Measurements from ENCODE around the gene NPEPL1. TPM values are rescaled to one million over a fixed set of nuclear protein-coding genes. Genes with fewer than 3 reads are reported as not detected.

Gene NPEPL1
- total and polyA plus RNA-seq, 11 donors, result 18.1 to 33.4 (median 30.1) TPM

GRCh38 chr20:58713801-58714339, 21.3 kb downstream of the NPEPL1 start:
- no peaks in the 10 kb centered on the region for H3K9me3 ChIP-seq
- WGBS, 4 donors, result 93 to 95% (median 94%) methylated on average over 20 to 24 of the region's 24 CpGs
- DNase-seq (peak in 3 of 5 donors; percentile 14 to 51 (median 22)), ATAC-seq (no peak)
- no peak overlapping the region for H3K4me3 ChIP-seq
- peaks cover 0 to 24% (median 3%) of the 10 kb centered on the region in 9 donors for H3K36me3 ChIP-seq
- intact Hi-C loops (cut with DNase I), result loop anchor here in 1 of 10 donors (5.0 kb wide), 1 partner anchor 43 kb away; no protein-coding TSS in a partner anchor
- no peaks in the 10 kb centered on the region for H3K27me3 ChIP-seq
- no peak for TF ChIP-seq POLR2A (IDR thresholded peaks at IDR 0.05)
- TF ChIP-seq, protein P1, sequence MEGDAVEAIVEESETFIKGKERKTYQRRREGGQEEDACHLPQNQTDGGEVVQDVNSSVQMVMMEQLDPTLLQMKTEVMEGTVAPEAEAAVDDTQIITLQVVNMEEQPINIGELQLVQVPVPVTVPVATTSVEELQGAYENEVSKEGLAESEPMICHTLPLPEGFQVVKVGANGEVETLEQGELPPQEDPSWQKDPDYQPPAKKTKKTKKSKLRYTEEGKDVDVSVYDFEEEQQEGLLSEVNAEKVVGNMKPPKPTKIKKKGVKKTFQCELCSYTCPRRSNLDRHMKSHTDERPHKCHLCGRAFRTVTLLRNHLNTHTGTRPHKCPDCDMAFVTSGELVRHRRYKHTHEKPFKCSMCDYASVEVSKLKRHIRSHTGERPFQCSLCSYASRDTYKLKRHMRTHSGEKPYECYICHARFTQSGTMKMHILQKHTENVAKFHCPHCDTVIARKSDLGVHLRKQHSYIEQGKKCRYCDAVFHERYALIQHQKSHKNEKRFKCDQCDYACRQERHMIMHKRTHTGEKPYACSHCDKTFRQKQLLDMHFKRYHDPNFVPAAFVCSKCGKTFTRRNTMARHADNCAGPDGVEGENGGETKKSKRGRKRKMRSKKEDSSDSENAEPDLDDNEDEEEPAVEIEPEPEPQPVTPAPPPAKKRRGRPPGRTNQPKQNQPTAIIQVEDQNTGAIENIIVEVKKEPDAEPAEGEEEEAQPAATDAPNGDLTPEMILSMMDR (IDR thresholded peaks at IDR 0.05), result no peak
- no peak overlapping the region for H3K27ac ChIP-seq
- H3K4me1 ChIP-seq, result no peaks in the 10 kb centered on the region

DNA sequence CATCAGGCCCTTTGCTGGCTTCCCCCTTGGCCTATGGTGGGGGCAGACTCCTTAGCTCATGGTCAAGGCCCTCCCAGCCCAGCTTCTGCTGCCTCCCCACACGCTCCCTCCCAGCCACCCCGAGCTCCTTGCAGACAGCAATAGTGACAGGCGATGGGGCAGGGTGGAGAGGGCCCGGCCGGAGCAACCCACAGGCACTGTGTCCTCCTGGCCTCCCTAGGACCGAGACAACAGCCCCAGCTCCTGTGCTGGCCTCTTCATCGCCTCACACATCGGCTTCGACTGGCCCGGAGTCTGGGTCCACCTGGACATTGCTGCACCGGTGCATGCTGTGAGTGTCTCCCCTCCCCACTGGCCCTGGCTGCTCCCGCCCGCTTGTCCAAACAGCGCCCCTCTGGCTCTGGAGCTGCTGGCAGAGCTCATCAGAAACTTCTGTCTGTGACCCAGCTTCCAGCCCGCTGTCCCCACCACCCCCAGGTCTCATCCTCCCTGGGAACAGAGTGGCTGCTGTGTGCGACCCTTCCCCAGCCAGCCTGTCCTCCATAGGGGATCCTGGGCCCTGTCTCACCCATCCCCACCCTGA, 21.8 kb downstream of the NPEPL1 start:
- H3K36me3 ChIP-seq, result peaks cover 0 to 20% (median 1%) of the 10 kb centered on the region in 9 donors
- no peak overlapping the region for H3K27ac ChIP-seq
- no peaks in the 10 kb centered on the region for H3K9me3 ChIP-seq
- no peak for ATAC-seq
- peak in 4 of 5 donors; percentile 7 to 52 (median 16) for DNase-seq
- intact Hi-C loops (cut with DNase I), result loop anchor here in 1 of 10 donors (5.0 kb wide), 1 partner anchor 43 kb away; no protein-coding TSS in a partner anchor
- H3K4me1 ChIP-seq, result no peaks in the 10 kb centered on the region
- WGBS, 4 donors, result 90 to 97% (median 92%) methylated on average over 7 to 16 of the region's 16 CpGs
- H3K4me3 ChIP-seq, result no peak overlapping the region
- H3K27me3 ChIP-seq, result no peaks in the 10 kb centered on the region
- TF ChIP-seq, protein P1 (IDR thresholded peaks at IDR 0.05), result no peak
- TF ChIP-seq POLR2A (IDR thresholded peaks at IDR 0.05), result no peak

GRCh38 chr20:58714923-58715351, 22.3 kb downstream of the NPEPL1 start:
- TF ChIP-seq POLR2A (IDR thresholded peaks at IDR 0.05), result no peak
- TF ChIP-seq, protein P1 (IDR thresholded peaks at IDR 0.05), result no peak
- ATAC-seq, result no peak
- no peak overlapping the region for H3K27ac ChIP-seq
- no peak overlapping the region for H3K4me3 ChIP-seq
- peak in 3 of 5 donors; percentile 4 to 47 (median 18) for DNase-seq
- intact Hi-C loops (cut with DNase I), result loop anchor here in 1 of 10 donors (5.0 kb wide), 1 partner anchor 42 kb away; no protein-coding TSS in a partner anchor
- no peaks in the 10 kb centered on the region for H3K9me3 ChIP-seq
- peaks cover 0 to 17% (median 0%) of the 10 kb centered on the region in 9 donors for H3K36me3 ChIP-seq
- H3K4me1 ChIP-seq, result no peaks in the 10 kb centered on the region
- 87 to 92% (median 89%) methylated on average over 6 to 14 of the region's 14 CpGs for WGBS, 4 donors
- peaks cover 0 to 5% (median 0%) of the 10 kb centered on the region in 9 donors for H3K27me3 ChIP-seq

- no peak for TF ChIP-seq POLR2A (IDR thresholded peaks at IDR 0.05)
- TF ChIP-seq, protein P1 (IDR thresholded peaks at IDR 0.05), result no peak
- no peak overlapping the region for H3K27ac ChIP-seq
- H3K36me3 ChIP-seq, result peaks cover 0 to 17% (median 0%) of the 10 kb centered on the region in 9 donors
- intact Hi-C loops (cut with DNase I), result no loop called here
- no peaks in the 10 kb centered on the region for H3K9me3 ChIP-seq
- ATAC-seq, result no peak
- peak in 2 of 5 donors; percentile 12 to 40 for DNase-seq
- peaks cover 0 to 9% (median 0%) of the 10 kb centered on the region in 9 donors for H3K27me3 ChIP-seq
- no peaks in the 10 kb centered on the region for H3K4me1 ChIP-seq
- 85 to 91% (median 87%) methylated on average over 9 to 11 of the region's 11 CpGs for WGBS, 4 donors
- H3K4me3 ChIP-seq, result no peak overlapping the region
These were observed 22.8 kb downstream of the NPEPL1 start for GRCh38 chr20:58715391-58715800.
